Endothelial cell of umbilical vein (primary cell): ENCODE data around the gene COL4A2. TPM values are rescaled to one million over a fixed set of nuclear protein-coding genes. Genes with fewer than 3 reads are reported as not detected.

ENCODE experiments used
- BruUV-seq: library from RNA; stranded (reverse); fragments of 400-500 nt; replicated peaks from 2 replicates; lab custom pipeline; 2021; lab: Mats Ljungman, UMichigan
- CTCF ChIA-PET: fragments of 300-600, 350-600 bp; sonication (Branson Sonifier 250); formaldehyde crosslinking; loops from one replicate; lab custom pipeline; 2021; ENCODE audit warnings: antibody characterized with exemption, inconsistent platforms; lab: Charles Lee
- POLR2A ChIA-PET: fragments of 300-600, 350-600 bp; sonication (Branson Sonifier 250); formaldehyde crosslinking; loops from one replicate; lab custom pipeline; 2021; ENCODE audit warnings: antibody characterized with exemption, inconsistent platforms; lab: Charles Lee
- DNase-seq: peaks from one replicate; pipeline ENCODE4 v3.0.0-alpha.2; 2011; ENCODE audit warnings: low read depth, low spot score
- FAIRE-seq: peaks from 2 replicates; lab custom pipeline; 2011; peaks lifted over from hg19 to GRCh38; lab: Jason Lieb, UNC
- H2AFZ ChIP-seq: 2 replicates; pipeline ENCODE4 v1.6.0; 2012; ENCODE audit warnings: low read depth, low read length, control low read depth, inconsistent platforms
- H3K27ac ChIP-seq: 2 replicates; pipeline ENCODE4 v1.5.1; 2011; ENCODE audit warnings: low read depth, mild to moderate bottlenecking, control low read depth, low read length, moderate library complexity; ENCODE audit not compliant: insufficient read depth
- H3K27me3 ChIP-seq, 2 experiments: 2 replicates each; pipeline versions ENCODE4 v1.6.0 to v1.6.1; 2011; ENCODE audit warnings: low read length in 2 of 2, mixed read lengths in 1 of 2; ENCODE audit not compliant: control insufficient read depth in 2 of 2, insufficient read depth in 2 of 2
- H3K36me3 ChIP-seq, 2 experiments: 2 replicates in 1 of 2; 3 replicates in 1 of 2; pipeline ENCODE4 v1.5.1; 2011; ENCODE audit warnings: low read length in 2 of 2, mild to moderate bottlenecking in 1 of 2, moderate library complexity in 1 of 2; ENCODE audit not compliant: control insufficient read depth in 2 of 2, insufficient read depth in 2 of 2; ENCODE audit errors: extremely low read depth in 1 of 2
- H3K4me1 ChIP-seq: 3 replicates; pipeline ENCODE4 v1.5.1; 2011; ENCODE audit warnings: mild to moderate bottlenecking, low read length; ENCODE audit not compliant: control insufficient read depth, insufficient read depth; ENCODE audit errors: extremely low read depth
- H3K4me2 ChIP-seq: 2 replicates; pipeline ENCODE4 v1.6.1; 2011; ENCODE audit warnings: low read length, control low read depth, mixed read lengths; ENCODE audit not compliant: insufficient read depth
- H3K4me3 ChIP-seq, 3 experiments: fragments of 200-600 bp in 1 of 3; sonication (generic), shearing (Covaris generic) in 1 of 3; replicated peaks in 1 of 3; 2 replicates each; pipeline ENCODE4 v1.5.1; 2011 to 2016; ENCODE audit warnings: control low read depth in 3 of 3, low read length in 3 of 3, mild to moderate bottlenecking in 2 of 3, inconsistent platforms in 1 of 3, low read depth in 1 of 3, moderate library complexity in 1 of 3; ENCODE audit not compliant: insufficient read depth in 1 of 3
- H3K79me2 ChIP-seq: 2 replicates; pipeline ENCODE4 v1.6.0; 2012; ENCODE audit warnings: low read length, inconsistent platforms; ENCODE audit not compliant: control insufficient read depth, insufficient read depth
- H3K9ac ChIP-seq: replicated peaks from 2 replicates; pipeline ENCODE3; 2011; ENCODE audit warnings: low read length, control low read depth; ENCODE audit not compliant: insufficient read depth; ENCODE audit errors: extremely low read depth
- H3K9me1 ChIP-seq: replicated peaks from 3 replicates; pipeline ENCODE4 v1.6.0; 2011; ENCODE audit warnings: mild to moderate bottlenecking, low read length; ENCODE audit not compliant: control insufficient read depth, insufficient read depth; ENCODE audit errors: extremely low read depth
- H3K9me3 ChIP-seq: replicated peaks from 2 replicates; pipeline ENCODE4 v1.5.1; 2012; ENCODE audit warnings: low read length, inconsistent platforms; ENCODE audit not compliant: control insufficient read depth, insufficient read depth
- H4K20me1 ChIP-seq: replicated peaks from 2 replicates; pipeline ENCODE3; 2011; ENCODE audit warnings: mild to moderate bottlenecking, low read length; ENCODE audit not compliant: control insufficient read depth, insufficient read depth; ENCODE audit errors: extremely low read depth
- EZH2 ChIP-seq: IDR thresholded peaks from 2 replicates; pipeline ENCODE4 v1.6.1; 2012; ENCODE audit warnings: borderline replicate concordance, low read depth, mild to moderate bottlenecking, moderate library complexity, low read length, inconsistent platforms; ENCODE audit not compliant: severe bottlenecking
- FOS ChIP-seq: IDR thresholded peaks from 2 replicates; pipeline ENCODE4 v1.6.1; 2011; ENCODE audit warnings: mild to moderate bottlenecking, low read length, moderate library complexity, borderline replicate concordance; ENCODE audit not compliant: insufficient read depth
- GATA2 ChIP-seq: IDR thresholded peaks from 2 replicates; pipeline ENCODE4 v1.7.0; 2011; ENCODE audit warnings: low read depth, mild to moderate bottlenecking, moderate library complexity, mixed read lengths, low read length; ENCODE audit not compliant: insufficient read length, insufficient read depth
- JUN ChIP-seq: IDR thresholded peaks from 2 replicates; pipeline ENCODE4 v1.6.1; 2011; ENCODE audit warnings: borderline replicate concordance, low read depth; ENCODE audit not compliant: insufficient read length, insufficient read depth
- MYC ChIP-seq: IDR thresholded peaks from one replicate; pipeline ENCODE4 v1.6.1; 2011; ENCODE audit warnings: mild to moderate bottlenecking, low read depth, low read length
- POLR2A ChIP-seq: IDR thresholded peaks from 2 replicates; pipeline ENCODE4 v1.6.1; 2012; ENCODE audit warnings: low read depth, mild to moderate bottlenecking, control low read depth, low read length
- POLR2AphosphoS5 ChIP-seq: IDR thresholded peaks from 2 replicates; pipeline ENCODE4 v1.6.1; 2012; ENCODE audit warnings: low read depth, mild to moderate bottlenecking, control low read depth, low read length, moderate library complexity; ENCODE audit not compliant: insufficient read depth
- dilution Hi-C: fragments of 300-500 bp; cut with MboI; formaldehyde crosslinking; loops from one replicate; pipeline ENCODE4 v1.15.0; 2019; ENCODE audit warnings: low sequenced_read_pairs; ENCODE audit not compliant: extremely low pct_ligation_motif_present
- intact Hi-C: fragments of 100-400 bp; cut with micrococcal nuclease; formaldehyde crosslinking; loops from one replicate; pipeline ENCODE4 v1.10.0; 2022
- polyA plus RNA-seq, 4 experiments: library from polyadenylated mRNA; depleted of rRNA in 3 of 4; stranded (reverse) in 3 of 4; unstranded in 1 of 4; fragments of >200 nt; gene quantifications; 2 replicates each; pipeline versions ENCODE4 v1.2.1 to v1.2.3, GENCODE V29; 2011 to 2012; ENCODE audit warnings: missing spikeins in 1 of 4
- total RNA-seq: library from RNA; stranded (reverse); gene quantifications from 2 replicates; pipeline ENCODE4 v1.2.3, GENCODE V29; 2021
- TF ChIP-seq, protein P1 (sequence below): IDR thresholded peaks from 2 replicates; pipeline ENCODE4 v1.6.1; 2011; ENCODE audit not compliant: insufficient read depth, insufficient read length
- TF ChIP-seq, protein P2 (sequence below), 2 donors: IDR thresholded peaks; 1 replicate in 1 of 2; 2 replicates in 1 of 2; pipeline ENCODE4 v1.5.1; 2011; ENCODE audit warnings: low read length in 2 of 2, mild to moderate bottlenecking in 2 of 2, moderate library complexity in 2 of 2, control low read depth in 1 of 2, inconsistent platforms in 1 of 2, low read depth in 1 of 2; ENCODE audit not compliant: insufficient read depth in 1 of 2; ENCODE audit errors: extremely low read depth in 1 of 2

The COL4A2 gene
- total and polyA plus RNA-seq, 2 donors (not counting 3 experiments of a cell fraction or from before 2014, with no cell fraction given) = 792 to 940 TPM

DNA sequence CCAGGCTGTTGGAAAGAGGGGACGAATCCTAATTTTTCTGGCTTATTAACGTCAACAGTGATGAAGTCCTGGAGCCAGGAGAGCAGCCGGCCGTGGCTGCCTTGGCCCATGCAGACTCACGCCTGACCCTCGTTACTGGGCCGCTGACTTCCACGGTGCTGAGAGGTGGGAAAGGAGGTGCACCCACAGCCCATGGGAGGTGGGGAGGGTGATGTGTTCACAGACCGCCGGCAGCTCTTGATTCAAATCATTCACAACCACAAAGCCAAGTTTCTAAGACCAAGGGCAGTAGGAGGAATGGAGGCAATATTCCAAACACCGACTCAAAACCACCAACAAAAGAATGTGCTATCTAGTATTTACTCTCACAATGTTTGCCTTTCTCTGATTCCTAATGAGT lies 24.3 kb downstream of the COL4A2 start:
- Histone ChIP-seq H3K9me1 (no peaks in the 10 kb centered on the region), H3K4me2 (no peak overlapping the region), H2AFZ (no peak overlapping the region), H3K4me1 (no peaks in the 10 kb centered on the region), H3K36me3 (peaks cover 4 to 9% of the 10 kb centered on the region in 2 experiments), H3K4me3 (no peak overlapping the region), H3K27me3 (no peaks in the 10 kb centered on the region), H3K79me2 (peaks cover 59% of the 10 kb centered on the region), H3K9ac (no peak overlapping the region), H3K9me3 (no peaks in the 10 kb centered on the region), H4K20me1 (no peaks in the 10 kb centered on the region), H3K27ac (no peak overlapping the region)
- no peak for TF ChIP-seq GATA2
- TF ChIP-seq EZH2 = no peak
- TF ChIP-seq MYC = no peak
- ChIA-PET POLR2A (no interaction called here), CTCF (interaction anchor here (1.3 to 1.8 kb wide), 2 partner anchors 21 to 109 kb away, joined by 3 to 6 read pairs; no protein-coding TSS in a partner anchor)
- no peak for DNase-seq
- BruUV-seq = no TSS peak
- intact Hi-C loops = no loop called here
- no peak for FAIRE-seq
- dilution Hi-C loops = no loop called here

DNA sequence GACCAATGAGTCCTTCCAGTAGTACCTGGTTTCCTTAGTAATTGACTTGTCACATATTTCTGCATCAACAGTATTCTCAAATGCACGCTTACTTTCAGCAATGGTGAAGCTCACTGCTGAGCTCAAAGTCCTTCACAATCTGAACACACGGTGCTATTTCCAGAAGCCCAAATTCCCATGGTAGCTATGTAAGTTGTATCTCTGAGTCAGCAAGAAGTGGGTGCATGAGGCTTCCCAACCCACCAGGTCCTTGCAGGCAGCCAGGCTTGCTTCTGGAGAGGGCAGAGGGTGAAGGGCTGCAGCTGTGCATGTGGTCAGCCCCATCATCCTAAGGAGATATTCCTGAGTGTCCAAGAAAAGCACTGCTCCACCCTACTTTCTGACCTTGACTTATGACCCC lies 25.7 kb downstream of the COL4A2 start:
- no peaks in the 10 kb centered on the region for H3K27me3 ChIP-seq
- H4K20me1 ChIP-seq = no peaks in the 10 kb centered on the region
- H3K4me1 ChIP-seq = peaks cover 13% of the 10 kb centered on the region
- DNase-seq (no peak), FAIRE-seq (no peak)
- ChIA-PET POLR2A (no interaction called here), CTCF (interaction anchor here (0.7 to 1.8 kb wide), 2 partner anchors 8 to 111 kb away, joined by 3 to 6 read pairs; no protein-coding TSS in a partner anchor)
- no peak overlapping the region for H2AFZ ChIP-seq
- no peaks in the 10 kb centered on the region for H3K9me1 ChIP-seq
- H3K4me3 ChIP-seq = no peak overlapping the region
- intact Hi-C loops (no loop called here), dilution Hi-C loops (no loop called here)
- peaks cover 4 to 9% of the 10 kb centered on the region in 2 experiments for H3K36me3 ChIP-seq
- no peak overlapping the region for H3K27ac ChIP-seq
- H3K79me2 ChIP-seq = peaks cover 64% of the 10 kb centered on the region
- no TSS peak for BruUV-seq
- no peak overlapping the region for H3K4me2 ChIP-seq
- no peak overlapping the region for H3K9ac ChIP-seq
- TF ChIP-seq JUN (no peak), GATA2 (no peak), FOS (no peak), MYC (no peak), POLR2A (no peak), POLR2AphosphoS5 (no peak), EZH2 (no peak)
- TF ChIP-seq, protein P1, sequence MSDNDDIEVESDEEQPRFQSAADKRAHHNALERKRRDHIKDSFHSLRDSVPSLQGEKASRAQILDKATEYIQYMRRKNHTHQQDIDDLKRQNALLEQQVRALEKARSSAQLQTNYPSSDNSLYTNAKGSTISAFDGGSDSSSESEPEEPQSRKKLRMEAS = no peak
- TF ChIP-seq, protein P2, sequence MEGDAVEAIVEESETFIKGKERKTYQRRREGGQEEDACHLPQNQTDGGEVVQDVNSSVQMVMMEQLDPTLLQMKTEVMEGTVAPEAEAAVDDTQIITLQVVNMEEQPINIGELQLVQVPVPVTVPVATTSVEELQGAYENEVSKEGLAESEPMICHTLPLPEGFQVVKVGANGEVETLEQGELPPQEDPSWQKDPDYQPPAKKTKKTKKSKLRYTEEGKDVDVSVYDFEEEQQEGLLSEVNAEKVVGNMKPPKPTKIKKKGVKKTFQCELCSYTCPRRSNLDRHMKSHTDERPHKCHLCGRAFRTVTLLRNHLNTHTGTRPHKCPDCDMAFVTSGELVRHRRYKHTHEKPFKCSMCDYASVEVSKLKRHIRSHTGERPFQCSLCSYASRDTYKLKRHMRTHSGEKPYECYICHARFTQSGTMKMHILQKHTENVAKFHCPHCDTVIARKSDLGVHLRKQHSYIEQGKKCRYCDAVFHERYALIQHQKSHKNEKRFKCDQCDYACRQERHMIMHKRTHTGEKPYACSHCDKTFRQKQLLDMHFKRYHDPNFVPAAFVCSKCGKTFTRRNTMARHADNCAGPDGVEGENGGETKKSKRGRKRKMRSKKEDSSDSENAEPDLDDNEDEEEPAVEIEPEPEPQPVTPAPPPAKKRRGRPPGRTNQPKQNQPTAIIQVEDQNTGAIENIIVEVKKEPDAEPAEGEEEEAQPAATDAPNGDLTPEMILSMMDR (IDR thresholded peaks at IDR 0.05; ENCODE audit: extremely low read depth in 1 of 2, insufficient read depth in 1 of 2, low read depth in 1 of 2, low read length in 2 of 2) = no peak
- no peaks in the 10 kb centered on the region for H3K9me3 ChIP-seq
